Measurements from ENCODE around the gene FGD1. TPM values are rescaled to one million over a fixed set of nuclear protein-coding genes. Genes with fewer than 3 reads are reported as not detected.
A peak's percentile ranks its signal among the peaks of the same experiment; 100 is the strongest.

Gene FGD1
- total RNA-seq, 6 experiments from 2014 or later, result 0.51 to 1.4 (median 0.77) TPM

DNA sequence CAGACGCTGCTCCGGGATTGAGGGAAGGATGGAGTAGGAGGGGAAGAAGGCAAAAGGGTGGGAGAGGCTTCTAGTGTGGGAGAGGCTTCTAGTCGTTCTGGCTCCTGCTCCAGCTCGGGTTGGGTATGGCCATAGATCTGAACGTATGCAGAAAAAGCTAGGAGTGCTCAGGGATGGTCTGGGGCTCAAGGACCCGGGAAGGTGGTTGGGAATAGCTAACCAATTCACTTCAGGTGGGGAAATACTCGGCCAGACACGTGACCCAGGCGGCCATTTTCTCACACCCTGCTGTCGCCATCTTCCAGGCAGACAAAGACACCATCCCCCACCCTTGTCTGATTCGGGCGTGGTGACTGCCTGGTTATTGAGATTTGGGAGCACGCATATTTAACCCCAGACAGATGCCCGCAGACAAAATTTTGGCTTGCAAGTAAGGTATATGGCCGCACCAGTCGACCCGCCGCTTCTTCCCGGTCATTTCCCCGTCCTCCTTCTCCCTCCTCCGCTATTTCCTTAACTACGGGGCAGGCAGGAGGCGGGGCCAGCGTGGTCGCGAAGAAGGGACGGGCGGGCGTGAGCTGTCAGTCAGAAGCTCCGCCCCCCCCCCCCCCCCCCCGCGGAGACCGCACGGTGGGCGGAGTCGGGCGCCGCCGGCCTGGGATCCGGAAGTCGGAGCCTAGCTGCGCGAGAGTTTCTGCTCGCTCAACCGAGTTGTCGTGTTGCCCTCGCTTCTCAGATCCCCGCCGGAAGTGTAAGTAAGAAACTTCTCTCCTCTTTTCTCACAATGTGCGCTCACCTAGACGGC is 33.7 kb upstream of the FGD1 start, which contains the start of gene GNL3L:
GNL3L (plus strand) TSS at position 668 of the 805 bp plus-strand sequence. CDS start 2,348 bp downstream, outside the sequence.
- WGBS (ENCODE audit: insufficient coverage, low coverage, low lambda C conversion rate, missing lambda C conversion rate), result 27% methylated on average over 13 of the region's 51 CpGs
- no peaks in the 10 kb centered on the region for H3K27me3 ChIP-seq
- peak within 1 kb of the TSS; percentile 61 to 64 (median 63) for H3K27ac ChIP-seq
- H3K4me1 ChIP-seq, result peaks cover 0 to 3% (median 0%) of the 10 kb centered on the region in 4 donors
- intact Hi-C loops (cut with DNase I), result no loop called here
- peak; percentile 45 for TF ChIP-seq POLR2A (IDR thresholded peaks at IDR 0.05)
- TF ChIP-seq, protein P1, sequence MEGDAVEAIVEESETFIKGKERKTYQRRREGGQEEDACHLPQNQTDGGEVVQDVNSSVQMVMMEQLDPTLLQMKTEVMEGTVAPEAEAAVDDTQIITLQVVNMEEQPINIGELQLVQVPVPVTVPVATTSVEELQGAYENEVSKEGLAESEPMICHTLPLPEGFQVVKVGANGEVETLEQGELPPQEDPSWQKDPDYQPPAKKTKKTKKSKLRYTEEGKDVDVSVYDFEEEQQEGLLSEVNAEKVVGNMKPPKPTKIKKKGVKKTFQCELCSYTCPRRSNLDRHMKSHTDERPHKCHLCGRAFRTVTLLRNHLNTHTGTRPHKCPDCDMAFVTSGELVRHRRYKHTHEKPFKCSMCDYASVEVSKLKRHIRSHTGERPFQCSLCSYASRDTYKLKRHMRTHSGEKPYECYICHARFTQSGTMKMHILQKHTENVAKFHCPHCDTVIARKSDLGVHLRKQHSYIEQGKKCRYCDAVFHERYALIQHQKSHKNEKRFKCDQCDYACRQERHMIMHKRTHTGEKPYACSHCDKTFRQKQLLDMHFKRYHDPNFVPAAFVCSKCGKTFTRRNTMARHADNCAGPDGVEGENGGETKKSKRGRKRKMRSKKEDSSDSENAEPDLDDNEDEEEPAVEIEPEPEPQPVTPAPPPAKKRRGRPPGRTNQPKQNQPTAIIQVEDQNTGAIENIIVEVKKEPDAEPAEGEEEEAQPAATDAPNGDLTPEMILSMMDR (IDR thresholded peaks at IDR 0.05), result no peak
- H3K4me3 ChIP-seq, result peak within 1 kb of the TSS; percentile 49 to 71 (median 68)
- H3K9me3 ChIP-seq, result no peaks in the 10 kb centered on the region
- no peaks in the 10 kb centered on the region for H3K36me3 ChIP-seq
- peak; percentile 94 to 96 (median 96) for ATAC-seq
- DNase-seq, result peak; percentile 88 to 93 (median 89)

DNA sequence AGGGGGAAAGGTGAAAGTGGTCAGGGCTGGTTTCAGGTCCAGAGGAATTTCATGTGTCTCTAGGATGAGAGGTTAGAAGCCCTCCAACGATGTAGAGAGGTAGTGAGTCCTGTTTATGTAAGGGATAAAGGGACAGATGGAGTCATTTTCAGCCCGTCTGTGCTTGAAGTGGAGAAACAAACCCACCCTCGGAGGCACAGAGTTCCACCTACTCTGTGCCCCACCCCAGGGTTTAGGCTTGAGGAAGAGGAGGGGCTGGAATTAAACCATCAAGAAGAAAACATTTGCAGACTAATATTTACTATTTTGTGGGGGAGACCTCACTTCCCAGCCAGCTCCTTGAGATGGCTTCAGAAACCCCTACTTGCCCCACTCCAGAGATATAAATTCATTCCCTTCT is 33.1 kb upstream of the FGD1 start:
- H3K36me3 ChIP-seq, result no peaks in the 10 kb centered on the region
- no peak for TF ChIP-seq POLR2A (IDR thresholded peaks at IDR 0.05)
- TF ChIP-seq, protein P1 (IDR thresholded peaks at IDR 0.05), result no peak
- DNase-seq (no peak), ATAC-seq (no peak)
- peak overlapping the region in 2 of 3 donors; percentile 35 to 71 for H3K4me3 ChIP-seq
- H3K9me3 ChIP-seq, result no peaks in the 10 kb centered on the region
- peak overlapping the region in 2 of 3 donors; percentile 61 to 63 for H3K27ac ChIP-seq
- intact Hi-C loops (cut with DNase I), result no loop called here
- H3K27me3 ChIP-seq, result no peaks in the 10 kb centered on the region
- peaks cover 0 to 3% (median 0%) of the 10 kb centered on the region in 4 donors for H3K4me1 ChIP-seq
- 48% methylated on average over 3 of the region's 3 CpGs for WGBS (ENCODE audit: insufficient coverage, low coverage, low lambda C conversion rate, missing lambda C conversion rate)

DNA sequence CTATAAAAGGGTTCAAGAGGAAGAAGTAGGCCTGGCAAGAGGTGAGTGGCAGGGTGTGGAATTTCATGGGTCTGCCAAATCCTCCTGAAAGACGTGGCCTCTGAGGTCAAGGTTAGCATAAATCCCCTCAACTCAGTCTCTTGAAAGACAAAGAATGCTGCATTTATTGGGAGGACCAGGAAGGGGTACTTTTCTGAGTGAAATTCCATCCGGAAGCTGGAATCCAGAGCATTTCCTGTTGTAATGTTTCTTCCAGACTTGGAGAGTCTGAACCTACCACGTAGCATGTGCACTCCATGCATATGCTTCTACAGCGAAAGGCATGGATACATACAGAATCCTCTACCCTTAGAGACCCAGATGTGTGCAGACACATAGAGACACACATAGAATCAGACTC is 13.4 kb upstream of the FGD1 start:
- ATAC-seq (no peak), DNase-seq (no peak)
- Histone ChIP-seq H3K36me3 (no peaks in the 10 kb centered on the region), H3K4me3 (no peak overlapping the region), H3K4me1 (no peaks in the 10 kb centered on the region), H3K27ac (no peak overlapping the region), H3K9me3 (no peaks in the 10 kb centered on the region), H3K27me3 (no peaks in the 10 kb centered on the region)
- WGBS (ENCODE audit: insufficient coverage, low coverage, low lambda C conversion rate, missing lambda C conversion rate), result 52% methylated on average over 3 of the region's 4 CpGs
- no peak for TF ChIP-seq POLR2A (IDR thresholded peaks at IDR 0.05)
- TF ChIP-seq, protein P1 (IDR thresholded peaks at IDR 0.05), result no peak
- intact Hi-C loops (cut with DNase I), result no loop called here

DNA sequence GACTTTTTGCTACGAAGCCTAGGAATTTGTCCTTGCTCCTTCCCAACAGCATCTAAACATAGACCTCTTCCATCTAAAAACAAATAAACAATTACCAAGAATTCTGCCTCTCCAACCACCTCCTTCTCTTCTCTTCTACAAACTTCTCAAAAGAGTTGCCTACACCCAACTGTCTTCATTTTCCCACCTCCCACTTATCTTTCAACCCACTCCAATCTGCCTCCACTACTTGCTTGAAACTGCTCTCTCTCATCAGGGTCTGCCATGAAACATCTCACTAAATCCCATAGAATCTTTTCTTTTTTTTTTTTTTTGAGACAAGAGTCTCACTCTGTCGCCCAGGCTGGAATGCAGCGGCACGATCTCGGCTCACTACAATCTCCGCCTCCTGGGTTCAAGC is 902 bp upstream of the FGD1 start:
- DNase-seq (no peak), ATAC-seq (no peak)
- Histone ChIP-seq H3K4me3 (no peak overlapping the region), H3K36me3 (no peaks in the 10 kb centered on the region), H3K27ac (no peak overlapping the region), H3K4me1 (no peaks in the 10 kb centered on the region), H3K9me3 (no peaks in the 10 kb centered on the region), H3K27me3 (no peaks in the 10 kb centered on the region)
- intact Hi-C loops (cut with DNase I), result no loop called here
- WGBS (ENCODE audit: insufficient coverage, low coverage, low lambda C conversion rate, missing lambda C conversion rate), result 86% methylated on average over 5 of the region's 6 CpGs
- TF ChIP-seq POLR2A (IDR thresholded peaks at IDR 0.05), result no peak
- TF ChIP-seq, protein P1 (IDR thresholded peaks at IDR 0.05), result no peak
